SH-SY5Y (cell line): ENCODE results near the gene PLEKHG4B.

Experiments
- GATA2 ChIP-seq: IDR thresholded peaks from 2 replicates; pipeline ENCODE4 v1.6.1; 2011; ENCODE audit warnings: mild to moderate bottlenecking, low read depth, low read length
- GATA3 ChIP-seq: IDR thresholded peaks from 2 replicates; pipeline ENCODE4 v1.6.1; 2011; ENCODE audit warnings: low read depth, mild to moderate bottlenecking, low read length, moderate library complexity

Gene PLEKHG4B

GRCh38 chr5:162565-163337 is 70.8 kb downstream of the PLEKHG4B start:
- no peak for TF ChIP-seq GATA3
- no peak for TF ChIP-seq GATA2

DNA sequence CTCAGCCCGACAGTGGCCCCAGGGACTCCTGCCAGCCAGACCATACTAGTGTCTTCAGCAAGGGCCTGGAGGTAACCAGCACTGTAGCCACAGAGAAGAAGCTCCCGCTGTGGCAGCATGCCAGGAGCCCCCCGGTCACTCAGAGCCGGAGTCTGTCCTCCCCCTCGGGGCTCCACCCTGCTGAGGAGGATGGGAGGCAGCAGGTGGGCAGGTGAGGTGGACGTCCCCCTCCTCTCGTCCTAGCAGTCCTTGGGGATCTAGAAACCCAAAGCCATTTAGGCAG is 71.3 kb downstream of the PLEKHG4B start:
- TF ChIP-seq GATA3 (no peak), GATA2 (no peak)

GRCh38 chr5:163841-164240 is 71.9 kb downstream of the PLEKHG4B start:
- TF ChIP-seq GATA3 (no peak), GATA2 (no peak)

GRCh38 chr5:164244-164643 is 72.3 kb downstream of the PLEKHG4B start:
- TF ChIP-seq GATA3: no peak
- TF ChIP-seq GATA2: no peak

DNA sequence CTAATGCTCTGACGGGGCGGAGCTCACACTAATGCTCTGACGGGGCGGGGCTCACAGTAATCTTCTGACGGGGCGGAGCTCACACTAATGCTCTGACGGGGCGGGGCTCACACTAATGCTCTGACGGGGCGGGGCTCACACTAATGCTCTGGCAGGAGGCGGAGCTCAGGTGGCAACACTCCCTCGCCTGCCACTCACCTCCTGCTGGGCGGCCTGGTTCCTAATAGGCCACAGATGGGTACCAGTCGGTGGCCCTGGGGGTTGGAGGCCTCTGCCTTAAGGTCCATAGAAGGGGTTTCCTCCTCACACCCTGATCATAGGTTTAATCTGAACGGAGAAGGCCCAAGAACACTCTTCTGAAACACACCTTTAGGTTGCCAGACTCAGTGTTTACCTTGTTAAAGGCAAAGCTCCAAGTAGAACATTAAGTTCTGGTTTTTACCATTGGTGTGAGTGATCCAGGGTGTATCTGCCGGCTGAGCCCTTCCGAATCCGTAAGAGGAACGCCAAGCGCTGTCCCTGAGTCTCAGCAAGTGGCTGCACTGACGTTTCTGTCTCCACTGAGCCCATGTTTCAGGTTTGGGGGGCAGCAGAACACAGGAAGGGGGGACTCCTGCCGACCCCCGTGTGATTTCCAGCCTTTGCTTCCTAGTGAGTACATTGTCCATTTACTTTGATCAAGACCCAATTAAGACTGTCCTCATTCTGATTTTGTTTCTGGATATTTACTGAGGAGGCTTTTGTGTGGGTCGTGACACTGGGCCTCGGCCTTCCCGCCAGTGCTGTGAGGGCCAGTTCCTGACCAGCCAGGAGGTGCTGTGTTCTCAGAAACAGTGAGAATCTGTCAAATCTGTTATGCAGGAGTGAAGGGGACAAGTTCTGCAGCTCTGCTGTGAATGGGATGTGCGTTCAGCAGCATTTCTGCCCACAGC is 74.7 kb downstream of the PLEKHG4B start:
- TF ChIP-seq GATA3 (no peak), GATA2 (no peak)

DNA sequence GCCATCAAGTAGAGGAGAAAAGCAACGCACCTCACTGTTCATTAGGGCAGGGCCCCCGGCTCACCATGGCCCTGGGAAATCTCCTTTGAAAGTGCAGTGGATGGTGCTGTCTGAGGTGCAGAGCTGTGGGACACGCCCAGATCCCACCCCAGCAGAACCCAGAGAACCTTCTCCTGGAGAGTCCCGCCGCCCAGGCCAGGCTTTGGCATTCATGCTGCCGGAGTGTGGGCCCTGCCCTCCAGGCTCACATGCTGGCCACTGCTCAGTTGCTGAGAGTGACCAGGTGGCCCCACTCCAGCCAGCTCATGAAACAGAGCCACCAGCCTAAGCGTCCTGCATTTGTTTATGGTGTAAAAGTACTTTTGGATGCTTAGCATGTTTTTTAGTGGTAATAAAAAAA is 75.5 kb downstream of the PLEKHG4B start:
- no peak for TF ChIP-seq GATA2
- no peak for TF ChIP-seq GATA3

- no peak for TF ChIP-seq GATA2
- no peak for TF ChIP-seq GATA3
Measured at GRCh38 chr5:167982-168660, 76.2 kb downstream of the PLEKHG4B start.

- no peak for TF ChIP-seq GATA2
- no peak for TF ChIP-seq GATA3
Measured at GRCh38 chr5:169071-169727, 77.2 kb downstream of the PLEKHG4B start.

DNA sequence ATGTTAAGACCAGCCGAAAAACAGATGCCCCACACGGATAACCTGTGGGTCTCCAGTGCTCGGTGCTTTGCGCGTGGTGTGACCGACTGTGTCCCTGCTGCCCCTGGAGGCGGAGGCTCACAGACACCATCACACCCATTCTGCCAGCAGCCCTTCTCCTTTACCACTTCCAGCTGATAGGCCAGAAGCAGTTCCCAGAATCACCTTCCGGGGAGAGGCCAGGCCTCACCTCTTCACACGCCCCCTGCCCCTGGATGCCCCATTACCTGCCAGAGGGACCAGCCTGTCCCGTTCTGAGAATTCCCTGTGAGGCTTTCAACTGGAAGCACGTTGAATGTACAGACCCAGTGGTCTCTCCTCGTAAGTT is 77.7 kb downstream of the PLEKHG4B start:
- TF ChIP-seq GATA2 (no peak), GATA3 (no peak)

DNA sequence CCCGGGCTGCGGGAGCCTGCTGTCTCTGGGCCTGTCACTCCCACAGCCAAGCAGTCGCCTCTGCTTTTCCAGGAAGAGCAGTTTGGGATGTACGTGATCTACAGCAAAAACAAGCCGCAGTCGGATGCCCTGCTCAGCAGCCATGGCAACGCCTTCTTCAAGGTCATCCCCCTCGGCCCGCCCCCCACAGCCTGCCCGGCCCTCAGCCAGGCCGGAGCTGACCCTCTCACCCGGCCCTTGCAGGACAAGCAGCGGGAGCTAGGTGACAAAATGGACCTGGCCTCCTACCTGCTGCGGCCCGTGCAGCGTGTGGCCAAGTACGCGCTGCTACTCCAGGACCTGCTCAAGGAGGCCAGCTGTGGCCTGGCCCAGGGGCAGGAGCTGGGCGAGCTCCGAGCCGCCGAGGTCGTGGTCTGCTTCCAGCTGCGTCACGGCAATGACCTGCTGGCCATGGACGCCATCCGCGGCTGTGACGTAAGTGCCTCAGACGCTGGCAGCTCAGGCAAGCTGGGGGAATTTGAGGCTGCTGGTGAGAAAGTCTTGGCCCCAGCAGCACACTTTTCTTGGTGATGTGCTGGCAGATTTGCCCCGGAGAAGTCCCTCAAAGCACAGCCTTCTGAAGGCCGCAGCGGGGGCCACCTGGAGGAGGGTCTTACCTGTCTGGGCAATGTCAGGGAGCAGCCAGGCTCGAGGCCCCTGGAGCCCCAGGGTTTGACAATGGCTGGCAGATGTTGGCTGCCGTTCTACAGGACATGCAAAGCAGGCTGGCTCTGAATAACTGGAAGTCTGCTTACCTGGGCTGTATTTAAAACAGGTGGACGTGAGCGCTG is 79.2 kb downstream of the PLEKHG4B start:
- TF ChIP-seq GATA3: no peak
- no peak for TF ChIP-seq GATA2

DNA sequence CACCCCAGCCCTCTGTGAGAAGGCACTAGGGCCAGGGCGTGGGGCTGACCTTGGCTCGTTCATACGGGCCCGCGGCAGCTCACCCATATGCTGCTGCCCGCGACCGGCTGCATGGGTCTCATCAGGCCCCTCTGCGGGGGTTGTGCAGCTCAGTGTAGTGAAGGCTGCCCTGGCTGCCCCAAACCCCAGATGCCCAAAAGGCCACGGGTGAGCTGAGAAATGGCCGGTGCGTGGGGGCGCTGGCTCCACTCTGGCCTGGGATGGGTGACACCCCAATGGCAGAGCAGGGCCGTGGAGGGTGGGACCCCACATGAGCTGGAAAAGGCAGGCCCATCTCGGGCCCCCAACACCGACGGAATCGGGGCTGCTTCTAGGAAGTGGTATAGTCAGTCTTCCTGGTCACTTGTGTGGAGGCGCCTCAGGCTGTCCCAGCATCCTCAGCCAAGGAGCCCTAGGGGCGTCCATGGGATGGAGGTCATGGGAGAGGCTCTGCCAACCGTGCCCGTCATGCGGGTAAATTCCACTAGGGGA is 79.9 kb downstream of the PLEKHG4B start:
- TF ChIP-seq GATA3 (no peak), GATA2 (no peak)

DNA sequence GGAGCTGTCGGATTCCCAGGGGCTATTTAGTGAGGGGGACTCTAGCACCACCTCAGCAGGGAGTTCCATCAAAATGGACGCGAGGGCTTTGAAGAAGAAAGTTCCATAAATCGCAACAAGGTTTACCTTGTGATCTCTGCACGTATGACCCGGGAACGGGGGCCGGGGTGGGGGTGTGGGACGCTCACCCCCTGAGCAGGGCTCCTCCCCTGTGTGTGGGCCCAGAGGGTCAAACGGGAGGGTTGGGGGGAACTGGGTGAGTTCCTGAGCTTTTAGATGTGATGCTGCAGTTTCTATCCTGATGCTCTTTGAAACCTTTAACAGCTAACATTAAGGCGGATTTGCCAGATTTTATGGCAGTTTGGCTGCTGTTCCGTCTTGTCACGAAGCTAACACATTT is 80.5 kb downstream of the PLEKHG4B start:
- TF ChIP-seq GATA3: no peak
- TF ChIP-seq GATA2: no peak

DNA sequence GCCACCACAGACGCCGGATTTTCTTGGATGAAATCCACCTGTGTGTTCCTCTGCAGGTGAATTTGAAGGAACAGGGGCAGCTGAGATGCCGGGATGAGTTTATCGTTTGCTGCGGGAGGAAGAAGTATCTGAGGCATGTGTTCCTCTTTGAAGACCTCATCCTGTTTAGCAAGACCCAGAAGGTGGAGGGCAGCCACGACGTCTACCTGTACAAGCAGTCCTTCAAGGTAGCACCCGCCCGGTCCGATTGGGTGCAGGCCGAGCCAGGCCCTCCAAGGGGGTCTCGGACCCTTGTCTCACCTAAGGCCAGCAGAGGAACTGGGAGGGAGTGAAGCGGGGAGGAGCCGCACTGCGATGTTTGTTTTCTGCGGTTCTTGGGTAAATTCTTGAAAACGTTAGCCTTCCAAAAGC is 80.9 kb downstream of the PLEKHG4B start:
- TF ChIP-seq GATA2 (no peak), GATA3 (no peak)
